HCT116 (cell line): Measurements from ENCODE around the gene CDC42EP1. TPM values are rescaled to one million over a fixed set of nuclear protein-coding genes. Genes with fewer than 3 reads are reported as not detected.

Source experiments
- ATAC-seq: fragments of 200-7000 bp; cut with Tn5 transposase; 2 replicates; pipeline ENCODE4 v1.9.1; 2020; ENCODE audit warnings: mild to moderate bottlenecking, moderate library complexity
- BruUV-seq: library from RNA; stranded (reverse); fragments of 400-500 nt; replicated peaks from 2 replicates; lab custom pipeline; 2021; lab: Mats Ljungman, UMichigan
- CTCF ChIA-PET: fragments of 300-600 bp; sonication (Branson Sonifier 250); formaldehyde crosslinking; loops from one replicate; lab custom pipeline; 2021; ENCODE audit warnings: antibody characterized with exemption; lab: Charles Lee
- POLR2A ChIA-PET: fragments of 300-600, 350-600 bp; sonication (Branson Sonifier 250); formaldehyde crosslinking; loops from one replicate; lab custom pipeline; 2021; ENCODE audit warnings: antibody characterized with exemption; lab: Charles Lee
- RAD21 ChIA-PET, 2 experiments: fragments of 300-600 bp; sonication (Branson Sonifier 250); formaldehyde crosslinking; loops; one replicate each; lab custom pipeline; 2023; ENCODE audit warnings: low total read pairs in 2 of 2; ENCODE audit not compliant: uncharacterized antibody in 2 of 2, unreplicated experiment in 2 of 2, low non-redundant PET in 1 of 2; lab: Charles Lee
- DNase-seq: peaks from one replicate; pipeline ENCODE4 v3.0.0-alpha.2; 2010; ENCODE audit warnings: low read depth, low spot score
- H2AFZ ChIP-seq: fragments of 200-600 bp; shearing (Covaris generic), sonication (generic); 2 replicates; pipeline ENCODE4 v1.6.1; 2017; ENCODE audit warnings: low read depth, mixed run types, mixed read lengths, antibody characterized with exemption, low read length; ENCODE audit not compliant: poor library complexity, severe bottlenecking
- H3K27ac ChIP-seq: 2 replicates; pipeline ENCODE4 v1.5.1; 2012; ENCODE audit warnings: low read depth, low read length
- H3K27me3 ChIP-seq: fragments of 200-600 bp; sonication (generic); 2 replicates; pipeline ENCODE4 v1.6.1; 2016; ENCODE audit warnings: mixed run types, low read length, mixed read lengths; ENCODE audit not compliant: insufficient read depth
- H3K36me3 ChIP-seq, 2 experiments: fragments of 200-500 bp in 1 of 2; fragments of 200-600 bp in 1 of 2; sonication (Bioruptor generic) in 1 of 2; sonication (generic) in 1 of 2; 2 replicates each; pipeline versions ENCODE4 v1.5.1 to v1.6.1; 2014 to 2016; ENCODE audit warnings: low read length in 2 of 2, inconsistent platforms in 1 of 2, mixed read lengths in 1 of 2, mixed run types in 1 of 2; ENCODE audit not compliant: insufficient read depth in 2 of 2, control insufficient read depth in 1 of 2
- H3K4me1 ChIP-seq, 2 experiments: fragments of 200-600 bp in 1 of 2; sonication (generic) in 1 of 2; 2 replicates each; pipeline versions ENCODE4 v1.5.1 to v1.6.1; 2012 to 2017; ENCODE audit warnings: low read length in 2 of 2, inconsistent platforms in 1 of 2, mild to moderate bottlenecking in 1 of 2, mixed read lengths in 1 of 2, mixed run types in 1 of 2, moderate library complexity in 1 of 2; ENCODE audit not compliant: insufficient read depth in 2 of 2, control insufficient read depth in 1 of 2
- H3K4me2 ChIP-seq: fragments of 200-600 bp; sonication (generic); 2 replicates; pipeline ENCODE4 v1.6.1; 2017; ENCODE audit warnings: mixed run types, low read length, mixed read lengths
- H3K4me3 ChIP-seq, 2 experiments: fragments of 200-600 bp in 1 of 2; sonication (generic) in 1 of 2; replicated peaks in 1 of 2; 2 replicates each; pipeline ENCODE4 v1.5.1; 2011 to 2016; ENCODE audit warnings: low read length in 2 of 2, control low read depth in 1 of 2, low read depth in 1 of 2, mild to moderate bottlenecking in 1 of 2, mixed read lengths in 1 of 2, mixed run types in 1 of 2
- H3K79me2 ChIP-seq: fragments of 200-600 bp; sonication (generic); 2 replicates; pipeline ENCODE4 v1.6.1; 2017; ENCODE audit warnings: mild to moderate bottlenecking, mixed run types, low read length, moderate library complexity, mixed read lengths; ENCODE audit not compliant: insufficient read depth
- H3K9ac ChIP-seq: fragments of 200-600 bp; sonication (generic); 2 replicates; pipeline ENCODE4 v1.6.1; 2016; ENCODE audit warnings: low read length, mixed read lengths
- H3K9me2 ChIP-seq: fragments of 200-600 bp; sonication (generic), shearing (Covaris generic); 2 replicates; pipeline ENCODE4 v1.6.1; 2017; ENCODE audit warnings: mixed run types, mild to moderate bottlenecking, moderate library complexity; ENCODE audit not compliant: insufficient read depth
- H3K9me3 ChIP-seq, 2 experiments: fragments of 200-500 bp in 1 of 2; fragments of 200-600 bp in 1 of 2; sonication (Bioruptor generic) in 1 of 2; sonication (generic) in 1 of 2; 2 replicates each; pipeline ENCODE4 v1.6.1; 2014 to 2017; ENCODE audit warnings: low read length in 2 of 2, mixed read lengths in 2 of 2, inconsistent platforms in 1 of 2, low read depth in 1 of 2, mild to moderate bottlenecking in 1 of 2, mixed run types in 1 of 2, moderate library complexity in 1 of 2; ENCODE audit not compliant: control insufficient read depth in 1 of 2, insufficient read depth in 1 of 2
- H4K20me1 ChIP-seq: fragments of 200-600 bp; sonication (generic), shearing (Covaris generic); 2 replicates; pipeline ENCODE4 v1.6.1; 2017; ENCODE audit warnings: mixed run types, mild to moderate bottlenecking, moderate library complexity; ENCODE audit not compliant: insufficient read depth
- ATF3 ChIP-seq: IDR thresholded peaks from 2 replicates; pipeline ENCODE4 v1.6.1; 2012
- CEBPB ChIP-seq: IDR thresholded peaks from 2 replicates; pipeline ENCODE4 v1.6.1; 2012; ENCODE audit warnings: low read depth
- CTCF ChIP-seq, 3 experiments: fragments of 200-600 bp in 1 of 3; sonication (generic) in 1 of 3; IDR thresholded peaks in 2 of 3; conservative IDR thresholded peaks in 1 of 3; 2 replicates each; pipeline ENCODE4 v1.5.1; 2012 to 2017; ENCODE audit warnings: low read depth in 2 of 3, low read length in 2 of 3, antibody characterized with exemption in 1 of 3, borderline replicate concordance in 1 of 3, control low read depth in 1 of 3, mild to moderate bottlenecking in 1 of 3, mixed read lengths in 1 of 3, mixed run types in 1 of 3, moderate library complexity in 1 of 3; ENCODE audit not compliant: insufficient read depth in 1 of 3
- ELF1 ChIP-seq: IDR thresholded peaks from 2 replicates; pipeline ENCODE4 v1.6.1; 2012; ENCODE audit warnings: low read depth, borderline replicate concordance
- EZH2 ChIP-seq: fragments of 200-600 bp; sonication (generic); IDR thresholded peaks from 2 replicates; pipeline ENCODE4 v1.6.1; 2017; ENCODE audit warnings: antibody characterized with exemption, mixed run types
- EZH2phosphoT487 ChIP-seq: fragments of 200-600 bp; IDR thresholded peaks from 2 replicates; pipeline ENCODE4 v1.6.1; 2018; ENCODE audit warnings: antibody characterized with exemption, borderline replicate concordance
- FOSL1 ChIP-seq: IDR thresholded peaks from 2 replicates; pipeline ENCODE4 v1.6.1; 2012; ENCODE audit warnings: low read depth
- MAX ChIP-seq: IDR thresholded peaks from 2 replicates; pipeline ENCODE4 v1.6.1; 2012
- POLR2AphosphoS5 ChIP-seq: IDR thresholded peaks from 2 replicates; pipeline ENCODE4 v1.6.1; 2011; ENCODE audit warnings: mild to moderate bottlenecking, low read depth, low read length, moderate library complexity
- RAD21 ChIP-seq: IDR thresholded peaks from 2 replicates; pipeline ENCODE4 v1.6.1; 2012; ENCODE audit warnings: low read depth, mild to moderate bottlenecking
- REST ChIP-seq: IDR thresholded peaks from 2 replicates; pipeline ENCODE4 v1.6.1; 2012; ENCODE audit warnings: low read depth
- SIN3A ChIP-seq: IDR thresholded peaks from 2 replicates; pipeline ENCODE4 v1.6.1; 2012; ENCODE audit warnings: low read depth
- SP1 ChIP-seq: IDR thresholded peaks from 2 replicates; pipeline ENCODE4 v1.6.1; 2012; ENCODE audit warnings: low read depth
- SRF ChIP-seq: IDR thresholded peaks from 2 replicates; pipeline ENCODE4 v1.6.1; 2012; ENCODE audit warnings: low read depth
- TCF7L2 ChIP-seq: IDR thresholded peaks from 2 replicates; pipeline ENCODE4 v1.7.0; 2011; ENCODE audit warnings: borderline replicate concordance, inconsistent platforms; ENCODE audit not compliant: insufficient read depth, insufficient read length; ENCODE audit errors: extremely low read depth
- YY1 ChIP-seq: IDR thresholded peaks from 2 replicates; pipeline ENCODE4 v1.6.1; 2011; ENCODE audit warnings: low read length, low read depth, moderate library complexity, mild to moderate bottlenecking; ENCODE audit not compliant: insufficient replicate concordance; ENCODE audit errors: extremely low read depth
- ZFX ChIP-seq: fragments of 450-650 bp; IDR thresholded peaks from 2 replicates; pipeline ENCODE4 v1.6.1; 2017
- intact Hi-C: fragments of 100-400 bp; cut with micrococcal nuclease; formaldehyde crosslinking; loops from 2 replicates; pipeline ENCODE4 v1.10.0; 2022
- total RNA-seq: library from RNA; stranded (reverse); gene quantifications from one replicate; pipeline ENCODE4 v1.2.1, GENCODE V29; 2021; ENCODE audit not compliant: unreplicated experiment

CDC42EP1 gene
- total RNA-seq, 1 experiment from 2014 or later = 160 TPM

- no peaks in the 10 kb centered on the region for H3K79me2 ChIP-seq
- DNase-seq (no peak), ATAC-seq (no peak)
- ChIA-PET RAD21 (no interaction called here), CTCF (interaction anchor here (1.1 to 14.9 kb wide), 4 partner anchors 10 to 100 kb away, joined by 3 to 238 read pairs (median 4); no protein-coding TSS in a partner anchor), POLR2A (no interaction called here)
- H3K27ac ChIP-seq = no peak overlapping the region
- no peak for TF ChIP-seq CTCF (IDR thresholded peaks at IDR 0.05 in 2 of 3, conservative IDR thresholded peaks at IDR 0.05 in 1 of 3; ENCODE audit: borderline replicate concordance in 1 of 3, insufficient read depth in 1 of 3, low read depth in 2 of 3, low read length in 2 of 3)
- no peak for TF ChIP-seq ZFX
- TF ChIP-seq ELF1 = no peak
- TF ChIP-seq EZH2phosphoT487 = no peak
- TF ChIP-seq MAX = no peak
- no peak for TF ChIP-seq POLR2AphosphoS5
- no peak for TF ChIP-seq YY1
- TF ChIP-seq CEBPB = no peak
- TF ChIP-seq FOSL1 = no peak
- TF ChIP-seq SP1 = no peak
- TF ChIP-seq SIN3A = no peak
- TF ChIP-seq RAD21 = no peak
- TF ChIP-seq TCF7L2 = no peak
- no peak for TF ChIP-seq ATF3
- no peak for TF ChIP-seq SRF
- TF ChIP-seq EZH2 = no peak
- no peak for TF ChIP-seq REST
- H3K36me3 ChIP-seq = no peaks in the 10 kb centered on the region
- BruUV-seq = no TSS peak
- H3K4me2 ChIP-seq = no peak overlapping the region
- H3K27me3 ChIP-seq = no peaks in the 10 kb centered on the region
- no peak overlapping the region for H3K9ac ChIP-seq
- no peak overlapping the region for H3K4me3 ChIP-seq
- no peaks in the 10 kb centered on the region for H3K9me3 ChIP-seq
- intact Hi-C loops = no loop called here
- no peak overlapping the region for H2AFZ ChIP-seq
- H4K20me1 ChIP-seq = no peaks in the 10 kb centered on the region
- peaks cover 45 to 77% of the 10 kb centered on the region in 2 experiments for H3K4me1 ChIP-seq
- no peaks in the 10 kb centered on the region for H3K9me2 ChIP-seq
Measured at GRCh38 chr22:37542959-37543358, 17.3 kb upstream of the CDC42EP1 start.
